DND-41 (cell line): ENCODE data around the gene DNAAF9.

ENCODE experiments used
- ATAC-seq: fragments of 200-7000 bp; cut with Tn5 transposase; 3 replicates; pipeline ENCODE4 v1.9.1; 2021; ENCODE audit warnings: low read depth; ENCODE audit not compliant: insufficient read depth
- DNase-seq: peaks from one replicate; pipeline ENCODE4 v3.0.0-alpha.2; 2020
- H2AFZ ChIP-seq: 2 replicates; pipeline ENCODE4 v1.6.0; 2012; ENCODE audit warnings: low read depth, low read length
- H3K27ac ChIP-seq: 2 replicates; pipeline ENCODE4 v1.5.1; 2012; ENCODE audit warnings: low read length, inconsistent platforms
- H3K27me3 ChIP-seq: fragments of 200-600 bp; sonication (generic); 2 replicates; pipeline ENCODE4 v1.6.0; 2012; ENCODE audit warnings: low read length, mild to moderate bottlenecking, inconsistent platforms; ENCODE audit not compliant: insufficient read depth, poor library complexity
- H3K36me3 ChIP-seq: 2 replicates; pipeline ENCODE4 v1.5.1; 2012; ENCODE audit warnings: low read length, inconsistent platforms; ENCODE audit not compliant: insufficient read depth
- H3K4me1 ChIP-seq: 2 replicates; pipeline ENCODE4 v1.5.1; 2012; ENCODE audit warnings: mild to moderate bottlenecking, low read length; ENCODE audit not compliant: insufficient read depth
- H3K4me2 ChIP-seq: 2 replicates; pipeline ENCODE4 v1.6.0; 2012; ENCODE audit warnings: mild to moderate bottlenecking, moderate library complexity, low read length, inconsistent platforms; ENCODE audit not compliant: insufficient read depth
- H3K4me3 ChIP-seq, 2 experiments: fragments of 200-600 bp in 1 of 2; shearing (Covaris generic) in 1 of 2; 2 replicates each; pipeline ENCODE4 v1.5.1; 2012 to 2016; ENCODE audit warnings: inconsistent platforms in 2 of 2, low read length in 2 of 2, mild to moderate bottlenecking in 2 of 2, low read depth in 1 of 2, moderate library complexity in 1 of 2
- H3K79me2 ChIP-seq: 2 replicates; pipeline ENCODE4 v1.6.0; 2012; ENCODE audit warnings: low read length, inconsistent platforms; ENCODE audit not compliant: insufficient read depth
- H3K9ac ChIP-seq: 2 replicates; pipeline ENCODE4 v1.6.0; 2012; ENCODE audit warnings: low read depth, mild to moderate bottlenecking, inconsistent platforms, low read length, moderate library complexity
- H3K9me3 ChIP-seq: 2 replicates; pipeline ENCODE4 v1.5.1; 2012; ENCODE audit warnings: low read length, moderate library complexity, mild to moderate bottlenecking, inconsistent platforms; ENCODE audit not compliant: insufficient read depth, severe bottlenecking
- H4K20me1 ChIP-seq: 2 replicates; pipeline ENCODE4 v1.6.0; 2012; ENCODE audit warnings: low read length; ENCODE audit not compliant: insufficient read depth
- EZH2 ChIP-seq: IDR thresholded peaks from 3 replicates; pipeline ENCODE4 v1.6.1; 2012; ENCODE audit warnings: borderline replicate concordance, low read depth, mild to moderate bottlenecking, moderate library complexity, low read length, inconsistent platforms; ENCODE audit not compliant: severe bottlenecking
- TF ChIP-seq, protein P1 (sequence below): IDR thresholded peaks from 2 replicates; pipeline ENCODE4 v1.5.1; 2012; ENCODE audit warnings: borderline replicate concordance, low read length, moderate library complexity, mild to moderate bottlenecking; ENCODE audit not compliant: poor library complexity, severe bottlenecking; ENCODE audit errors: extremely low read depth

Gene DNAAF9

GRCh38 chr20:3405139-3405538 lies 2.3 kb downstream of the DNAAF9 start:
- Histone ChIP-seq H2AFZ (no peak overlapping the region), H3K4me3 (no peak overlapping the region), H3K4me1 (peaks cover 6% of the 10 kb centered on the region), H3K9me3 (no peaks in the 10 kb centered on the region), H3K9ac (no peak overlapping the region), H3K36me3 (no peaks in the 10 kb centered on the region), H3K27ac (no peak overlapping the region), H3K4me2 (no peak overlapping the region), H3K79me2 (no peaks in the 10 kb centered on the region), H3K27me3 (peaks cover 65% of the 10 kb centered on the region), H4K20me1 (no peaks in the 10 kb centered on the region; the same call in 1 of the 2 replicates)
- no peak for DNase-seq
- ATAC-seq = no peak
- no peak for TF ChIP-seq EZH2
- TF ChIP-seq, protein P1, sequence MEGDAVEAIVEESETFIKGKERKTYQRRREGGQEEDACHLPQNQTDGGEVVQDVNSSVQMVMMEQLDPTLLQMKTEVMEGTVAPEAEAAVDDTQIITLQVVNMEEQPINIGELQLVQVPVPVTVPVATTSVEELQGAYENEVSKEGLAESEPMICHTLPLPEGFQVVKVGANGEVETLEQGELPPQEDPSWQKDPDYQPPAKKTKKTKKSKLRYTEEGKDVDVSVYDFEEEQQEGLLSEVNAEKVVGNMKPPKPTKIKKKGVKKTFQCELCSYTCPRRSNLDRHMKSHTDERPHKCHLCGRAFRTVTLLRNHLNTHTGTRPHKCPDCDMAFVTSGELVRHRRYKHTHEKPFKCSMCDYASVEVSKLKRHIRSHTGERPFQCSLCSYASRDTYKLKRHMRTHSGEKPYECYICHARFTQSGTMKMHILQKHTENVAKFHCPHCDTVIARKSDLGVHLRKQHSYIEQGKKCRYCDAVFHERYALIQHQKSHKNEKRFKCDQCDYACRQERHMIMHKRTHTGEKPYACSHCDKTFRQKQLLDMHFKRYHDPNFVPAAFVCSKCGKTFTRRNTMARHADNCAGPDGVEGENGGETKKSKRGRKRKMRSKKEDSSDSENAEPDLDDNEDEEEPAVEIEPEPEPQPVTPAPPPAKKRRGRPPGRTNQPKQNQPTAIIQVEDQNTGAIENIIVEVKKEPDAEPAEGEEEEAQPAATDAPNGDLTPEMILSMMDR = no peak

- no peak overlapping the region for H3K27ac ChIP-seq
- H4K20me1 ChIP-seq = no peaks in the 10 kb centered on the region; the same call in 1 of the 2 replicates
- H3K27me3 ChIP-seq = peaks cover 69% of the 10 kb centered on the region
- TF ChIP-seq EZH2 = no peak
- TF ChIP-seq, protein P1 = no peak
- no peaks in the 10 kb centered on the region for H3K9me3 ChIP-seq
- no peaks in the 10 kb centered on the region for H3K36me3 ChIP-seq
- no peak overlapping the region for H3K4me3 ChIP-seq
- DNase-seq = no peak
- no peak overlapping the region for H3K4me2 ChIP-seq
- H3K4me1 ChIP-seq = peaks cover 6% of the 10 kb centered on the region
- no peak overlapping the region for H3K9ac ChIP-seq
- ATAC-seq = no peak
- no peaks in the 10 kb centered on the region for H3K79me2 ChIP-seq
- no peak overlapping the region for H2AFZ ChIP-seq
Observed at GRCh38 chr20:3404402-3404801, 3.1 kb downstream of the DNAAF9 start.

DNA sequence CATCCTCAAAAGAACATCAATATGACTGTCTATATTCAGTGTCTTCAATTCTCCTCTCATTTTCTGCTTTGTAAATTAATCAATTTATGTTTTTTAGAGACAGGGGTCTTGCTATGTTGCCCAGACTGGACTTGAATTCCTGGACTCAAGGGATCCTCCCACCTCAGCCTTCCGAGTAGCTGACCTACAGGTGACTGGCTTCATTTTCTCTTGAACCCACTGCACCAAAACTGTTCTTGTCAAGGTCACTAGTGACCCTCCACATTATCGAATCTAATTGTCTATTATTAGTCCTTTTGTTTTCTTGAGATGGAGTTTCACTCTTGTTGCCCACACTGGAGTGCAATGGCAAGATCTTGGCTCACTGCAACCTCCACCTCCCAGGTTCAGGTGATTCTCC lies 3.7 kb downstream of the DNAAF9 start:
- TF ChIP-seq, protein P1 = no peak
- TF ChIP-seq EZH2 = no peak
- H3K4me2 ChIP-seq = no peak overlapping the region
- peaks cover 68% of the 10 kb centered on the region for H3K27me3 ChIP-seq
- no peaks in the 10 kb centered on the region for H3K79me2 ChIP-seq
- ATAC-seq (no peak), DNase-seq (no peak)
- no peaks in the 10 kb centered on the region for H3K36me3 ChIP-seq
- no peak overlapping the region for H3K27ac ChIP-seq
- H3K4me1 ChIP-seq = peaks cover 6% of the 10 kb centered on the region
- no peaks in the 10 kb centered on the region for H3K9me3 ChIP-seq
- no peak overlapping the region for H3K4me3 ChIP-seq
- no peaks in the 10 kb centered on the region; the same call in 1 of the 2 replicates for H4K20me1 ChIP-seq
- H2AFZ ChIP-seq = no peak overlapping the region
- H3K9ac ChIP-seq = no peak overlapping the region

- H3K79me2 ChIP-seq = no peaks in the 10 kb centered on the region
- H4K20me1 ChIP-seq = no peaks in the 10 kb centered on the region
- TF ChIP-seq EZH2 = no peak
- TF ChIP-seq, protein P1 = no peak
Observed at GRCh38 chr20:3402453-3402852, 5.0 kb downstream of the DNAAF9 start.

More at GRCh38 chr20:3402453-3402852, 5.0 kb downstream of the DNAAF9 start:
- Histone ChIP-seq H3K27me3 (peaks cover 58% of the 10 kb centered on the region), H3K4me3 (no peak overlapping the region), H3K4me2 (no peak overlapping the region), H3K9me3 (no peaks in the 10 kb centered on the region), H3K4me1 (no peaks in the 10 kb centered on the region; the same call in 1 of the 2 replicates), H3K9ac (no peak overlapping the region), H2AFZ (no peak overlapping the region), H3K27ac (no peak overlapping the region), H3K36me3 (no peaks in the 10 kb centered on the region)
- ATAC-seq (no peak), DNase-seq (no peak)
